Parathyroid adenoma (tissue), 2 donors: ENCODE data around the gene NISCH.

Source experiments
- H2AFZ ChIP-seq: fragments of 300-600 bp; sonication (generic); one replicate; pipeline ENCODE4 v1.7.0; 2017; ENCODE audit warnings: antibody characterized with exemption, mild to moderate bottlenecking
- H3K27ac ChIP-seq: fragments of 300-600 bp; sonication (generic); one replicate; pipeline ENCODE4 v1.7.0; 2017
- H3K27me3 ChIP-seq: fragments of 300-600 bp; sonication (generic); one replicate; pipeline ENCODE4 v1.7.0; 2017; ENCODE audit warnings: low read length; ENCODE audit not compliant: control insufficient read depth, insufficient read depth
- H3K36me3 ChIP-seq: fragments of 300-600 bp; sonication (generic); one replicate; pipeline ENCODE4 v1.7.0; 2017; ENCODE audit warnings: low read length; ENCODE audit not compliant: control insufficient read depth, insufficient read depth
- H3K4me1 ChIP-seq: fragments of 300-600 bp; sonication (generic); one replicate; pipeline ENCODE4 v1.7.0; 2017; ENCODE audit warnings: control low read depth
- H3K4me2 ChIP-seq: fragments of 300-600 bp; sonication (generic); one replicate; pipeline ENCODE4 v1.7.0; 2017; ENCODE audit warnings: low read length
- H3K4me3 ChIP-seq: fragments of 300-600 bp; sonication (generic); one replicate; pipeline ENCODE4 v1.7.0; 2017; ENCODE audit warnings: low read depth, low read length
- H3K79me2 ChIP-seq: fragments of 300-600 bp; sonication (generic); one replicate; pipeline ENCODE4 v1.7.0; 2017; ENCODE audit warnings: control low read depth
- H3K9ac ChIP-seq: fragments of 300-600 bp; sonication (generic); one replicate; pipeline ENCODE4 v1.7.0; 2017; ENCODE audit warnings: mild to moderate bottlenecking
- H3K9me3 ChIP-seq: fragments of 300-600 bp; sonication (generic); one replicate; pipeline ENCODE4 v1.7.0; 2017; ENCODE audit warnings: low read length; ENCODE audit not compliant: control insufficient read depth
- TF ChIP-seq, protein P1 (sequence below): fragments of 300-600 bp; sonication (generic); IDR thresholded peaks from one replicate; pipeline ENCODE4 v1.7.0; 2017; ENCODE audit warnings: antibody characterized with exemption, mild to moderate bottlenecking
- donor health status: primary hyperparathyroidism.

The NISCH gene

DNA sequence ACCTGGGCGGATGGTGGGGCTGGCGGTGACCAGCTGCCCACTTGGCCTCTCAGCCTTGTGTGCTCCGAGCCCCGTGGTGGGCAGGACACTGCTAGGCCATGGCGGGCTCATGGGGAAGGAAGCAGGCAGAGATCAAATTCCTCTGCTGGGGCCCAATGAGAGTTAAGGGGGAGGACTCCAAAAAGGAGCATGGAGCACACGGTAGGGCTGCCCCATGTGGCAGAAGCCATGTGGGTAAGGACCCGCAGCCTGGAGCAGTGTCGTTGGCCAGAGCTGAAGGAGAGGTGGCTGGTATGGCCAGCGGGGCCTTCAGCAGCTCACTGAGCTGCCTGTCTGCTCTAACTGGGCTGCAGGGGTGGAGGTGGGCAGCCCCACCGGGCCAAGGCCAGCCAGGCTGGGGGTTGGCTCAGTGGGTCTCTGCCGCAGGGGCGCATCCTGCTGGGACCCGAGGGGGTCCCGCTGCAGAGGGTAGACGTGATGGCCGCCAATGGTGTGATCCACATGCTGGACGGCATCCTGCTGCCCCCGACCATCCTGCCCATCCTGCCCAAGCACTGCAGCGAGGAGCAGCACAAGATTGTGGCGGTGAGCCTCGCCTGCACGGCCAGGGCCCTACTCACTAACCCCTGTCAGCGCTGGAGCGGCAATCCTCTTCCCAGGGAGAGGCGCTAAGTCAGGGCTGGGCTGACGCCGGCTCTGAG, 51.0 kb downstream of the NISCH start:
- H3K9me3 ChIP-seq, result no peaks in the 10 kb centered on the region
- H3K4me1 ChIP-seq, result no peaks in the 10 kb centered on the region
- H3K4me3 ChIP-seq, result no peak overlapping the region
- no peaks in the 10 kb centered on the region for H3K27me3 ChIP-seq
- H3K9ac ChIP-seq, result no peak overlapping the region
- H3K27ac ChIP-seq, result no peak overlapping the region
- TF ChIP-seq, protein P1, sequence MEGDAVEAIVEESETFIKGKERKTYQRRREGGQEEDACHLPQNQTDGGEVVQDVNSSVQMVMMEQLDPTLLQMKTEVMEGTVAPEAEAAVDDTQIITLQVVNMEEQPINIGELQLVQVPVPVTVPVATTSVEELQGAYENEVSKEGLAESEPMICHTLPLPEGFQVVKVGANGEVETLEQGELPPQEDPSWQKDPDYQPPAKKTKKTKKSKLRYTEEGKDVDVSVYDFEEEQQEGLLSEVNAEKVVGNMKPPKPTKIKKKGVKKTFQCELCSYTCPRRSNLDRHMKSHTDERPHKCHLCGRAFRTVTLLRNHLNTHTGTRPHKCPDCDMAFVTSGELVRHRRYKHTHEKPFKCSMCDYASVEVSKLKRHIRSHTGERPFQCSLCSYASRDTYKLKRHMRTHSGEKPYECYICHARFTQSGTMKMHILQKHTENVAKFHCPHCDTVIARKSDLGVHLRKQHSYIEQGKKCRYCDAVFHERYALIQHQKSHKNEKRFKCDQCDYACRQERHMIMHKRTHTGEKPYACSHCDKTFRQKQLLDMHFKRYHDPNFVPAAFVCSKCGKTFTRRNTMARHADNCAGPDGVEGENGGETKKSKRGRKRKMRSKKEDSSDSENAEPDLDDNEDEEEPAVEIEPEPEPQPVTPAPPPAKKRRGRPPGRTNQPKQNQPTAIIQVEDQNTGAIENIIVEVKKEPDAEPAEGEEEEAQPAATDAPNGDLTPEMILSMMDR, result no peak
- H3K4me2 ChIP-seq, result no peak overlapping the region
- H2AFZ ChIP-seq, result no peak overlapping the region
- no peaks in the 10 kb centered on the region for H3K79me2 ChIP-seq
- no peaks in the 10 kb centered on the region for H3K36me3 ChIP-seq

DNA sequence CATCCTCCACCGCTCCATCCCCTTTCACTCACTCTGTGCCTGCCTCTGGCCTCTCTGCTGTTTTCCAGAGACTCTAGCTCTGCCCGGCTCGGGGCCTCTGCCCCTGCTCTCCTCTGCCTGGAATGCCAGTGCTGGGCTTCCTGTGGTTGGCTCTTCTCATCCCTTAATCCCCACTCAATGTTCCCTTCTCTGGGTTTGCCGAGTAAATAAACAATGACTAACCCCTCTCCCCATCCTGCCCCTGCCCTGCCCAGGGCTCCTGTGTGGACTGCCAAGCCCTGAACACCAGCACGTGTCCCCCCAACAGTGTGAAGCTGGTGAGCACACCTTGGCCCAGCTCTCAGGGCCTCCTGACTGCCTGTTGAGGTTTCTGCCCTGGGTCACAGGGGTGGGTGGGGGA, 52.0 kb downstream of the NISCH start:
- no peak overlapping the region for H3K9ac ChIP-seq
- H2AFZ ChIP-seq, result no peak overlapping the region
- no peaks in the 10 kb centered on the region for H3K4me1 ChIP-seq
- H3K79me2 ChIP-seq, result no peaks in the 10 kb centered on the region
- no peak overlapping the region for H3K4me2 ChIP-seq
- TF ChIP-seq, protein P1, result no peak
- H3K27ac ChIP-seq, result no peak overlapping the region
- H3K27me3 ChIP-seq, result no peaks in the 10 kb centered on the region
- no peaks in the 10 kb centered on the region for H3K36me3 ChIP-seq
- H3K4me3 ChIP-seq, result no peak overlapping the region
- H3K9me3 ChIP-seq, result no peaks in the 10 kb centered on the region

DNA sequence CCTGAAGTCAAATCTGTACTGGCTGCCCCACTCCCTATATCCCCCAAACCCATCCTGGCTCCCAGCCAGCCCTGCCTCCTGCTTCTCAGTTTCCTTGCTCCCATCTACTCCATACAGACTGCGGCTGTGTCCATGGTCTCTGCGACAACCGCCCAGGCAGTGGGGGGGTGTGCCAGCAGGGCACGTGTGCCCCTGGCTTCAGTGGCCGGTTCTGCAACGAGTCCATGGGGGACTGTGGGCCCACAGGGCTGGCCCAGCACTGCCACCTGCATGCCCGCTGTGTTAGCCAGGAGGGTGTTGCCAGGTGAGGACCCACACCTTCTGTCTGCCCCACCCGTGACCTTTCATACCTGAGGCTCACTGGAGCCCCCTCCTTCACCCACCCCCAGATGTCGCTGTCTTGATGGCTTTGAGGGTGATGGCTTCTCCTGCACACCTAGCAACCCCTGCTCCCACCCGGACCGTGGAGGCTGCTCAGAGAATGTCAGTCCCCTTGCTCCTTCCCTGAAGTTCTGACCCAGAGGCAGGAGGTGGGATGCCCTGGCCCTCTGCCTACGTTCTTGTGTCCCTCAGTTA, 54.4 kb downstream of the NISCH start:
- Histone ChIP-seq H3K27me3 (no peaks in the 10 kb centered on the region), H3K9me3 (no peaks in the 10 kb centered on the region), H3K4me2 (no peak overlapping the region), H3K27ac (no peak overlapping the region), H3K4me3 (no peak overlapping the region), H3K4me1 (no peaks in the 10 kb centered on the region), H3K36me3 (no peaks in the 10 kb centered on the region), H3K9ac (no peak overlapping the region), H2AFZ (no peak overlapping the region), H3K79me2 (no peaks in the 10 kb centered on the region)
- TF ChIP-seq, protein P1, result no peak

DNA sequence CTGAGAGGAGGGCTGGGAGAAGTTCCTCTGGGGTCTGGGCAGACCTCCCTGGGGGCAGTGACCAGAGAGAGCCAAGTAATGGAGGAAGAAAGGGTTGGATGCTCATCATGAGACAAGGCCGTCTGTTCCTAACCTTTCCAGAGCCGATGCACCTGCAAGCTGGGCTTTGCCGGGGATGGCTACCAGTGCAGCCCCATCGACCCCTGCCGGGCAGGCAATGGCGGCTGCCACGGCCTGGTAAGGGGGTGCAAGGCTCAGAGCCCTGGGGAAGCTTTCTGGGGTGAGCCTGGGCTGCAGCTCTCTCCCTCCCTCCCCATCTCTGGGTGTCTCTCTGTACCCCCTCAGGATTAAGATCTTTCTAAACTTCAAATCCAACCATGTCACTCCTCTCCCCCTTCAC, 56.1 kb downstream of the NISCH start:
- Histone ChIP-seq H3K4me3 (no peak overlapping the region), H3K9me3 (no peaks in the 10 kb centered on the region), H3K36me3 (no peaks in the 10 kb centered on the region), H3K4me2 (no peak overlapping the region), H3K27me3 (no peaks in the 10 kb centered on the region), H3K4me1 (no peaks in the 10 kb centered on the region), H2AFZ (no peak overlapping the region), H3K27ac (no peak overlapping the region), H3K79me2 (no peaks in the 10 kb centered on the region), H3K9ac (no peak overlapping the region)
- TF ChIP-seq, protein P1, result no peak

DNA sequence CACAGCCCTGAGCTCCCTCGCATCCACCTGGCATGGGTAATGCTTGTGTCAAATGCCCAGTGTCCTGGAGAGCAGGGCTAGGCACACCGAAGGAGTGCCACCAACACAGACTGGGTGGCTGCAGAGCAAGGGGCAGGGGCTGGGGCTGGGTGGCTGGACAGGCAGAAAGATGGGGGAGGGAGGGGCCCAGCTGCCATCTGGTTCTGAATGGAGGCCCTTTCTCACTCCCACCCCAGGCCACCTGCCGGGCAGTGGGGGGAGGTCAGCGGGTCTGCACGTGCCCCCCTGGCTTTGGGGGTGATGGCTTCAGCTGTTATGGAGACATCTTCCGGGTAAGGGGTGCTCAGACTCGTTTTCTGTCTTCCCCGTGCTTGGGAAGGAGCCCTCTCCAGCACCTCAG, 56.7 kb downstream of the NISCH start:
- no peak overlapping the region for H3K9ac ChIP-seq
- H3K79me2 ChIP-seq, result no peaks in the 10 kb centered on the region
- H3K4me2 ChIP-seq, result no peak overlapping the region
- no peak overlapping the region for H3K27ac ChIP-seq
- no peaks in the 10 kb centered on the region for H3K4me1 ChIP-seq
- no peak overlapping the region for H2AFZ ChIP-seq
- H3K27me3 ChIP-seq, result no peaks in the 10 kb centered on the region
- H3K4me3 ChIP-seq, result no peak overlapping the region
- TF ChIP-seq, protein P1, result no peak
- H3K36me3 ChIP-seq, result no peaks in the 10 kb centered on the region
- H3K9me3 ChIP-seq, result no peaks in the 10 kb centered on the region
